Smooth muscle cell (in vitro differentiated cells): ENCODE results near the gene MMP10. TPM values are rescaled to one million over a fixed set of nuclear protein-coding genes. Genes with fewer than 3 reads are reported as not detected.

Experiments used
- DNase-seq: peaks from one replicate; lab custom pipeline; 2025; ENCODE audit not compliant: unreplicated experiment; lab: John Stamatoyannopoulos, UW
- H2AFZ ChIP-seq: fragments of 200-600 bp; sonication (generic); 2 replicates; pipeline ENCODE4 v1.6.0; 2016; ENCODE audit warnings: antibody characterized with exemption, low read depth, mild to moderate bottlenecking
- H3F3A ChIP-seq: fragments of 200-600 bp; sonication (generic); 2 replicates; pipeline ENCODE4 v1.6.0; 2017; ENCODE audit warnings: antibody characterized with exemption, low read depth
- H3K27ac ChIP-seq: fragments of 200-600 bp; sonication (generic); 2 replicates; pipeline ENCODE4 v1.5.1; 2016; ENCODE audit warnings: low read depth, mild to moderate bottlenecking
- H3K27me3 ChIP-seq: fragments of 200-600 bp; sonication (generic); 2 replicates; pipeline ENCODE4 v1.6.1; 2016; ENCODE audit warnings: low read depth, mild to moderate bottlenecking
- H3K36me3 ChIP-seq: fragments of 200-600 bp; sonication (generic); 2 replicates; pipeline ENCODE4 v1.5.1; 2016; ENCODE audit warnings: low read depth
- H3K4me1 ChIP-seq: fragments of 200-600 bp; sonication (generic); 2 replicates; pipeline ENCODE4 v1.5.1; 2016; ENCODE audit warnings: low read depth
- H3K4me2 ChIP-seq: fragments of 200-600 bp; sonication (generic); 2 replicates; pipeline ENCODE4 v1.6.0; 2016; ENCODE audit warnings: mild to moderate bottlenecking
- H3K4me3 ChIP-seq: fragments of 200-600 bp; sonication (generic); 2 replicates; pipeline ENCODE4 v1.5.1; 2016; ENCODE audit warnings: mild to moderate bottlenecking
- H3K79me2 ChIP-seq: fragments of 200-600 bp; sonication (generic); 2 replicates; pipeline ENCODE4 v1.6.0; 2016; ENCODE audit warnings: low read depth, mild to moderate bottlenecking
- H3K9ac ChIP-seq: fragments of 200-600 bp; sonication (generic); 2 replicates; pipeline ENCODE4 v1.6.0; 2016; ENCODE audit warnings: low read depth
- H3K9me3 ChIP-seq: fragments of 200-600 bp; sonication (generic); replicated peaks from 2 replicates; pipeline ENCODE4 v1.5.1; 2016; ENCODE audit warnings: low read depth
- H4K20me1 ChIP-seq: fragments of 200-600 bp; sonication (generic); 2 replicates; pipeline ENCODE4 v1.6.0; 2016; ENCODE audit warnings: low read depth
- WGBS: methylation state at CpG from one replicate; pipeline ENCODE4 v1.1.7; 2016; ENCODE audit warnings: low lambda C conversion rate; 5-methylcytosine and 5-hydroxymethylcytosine counted together
- polyA plus RNA-seq: library from polyadenylated mRNA; unstranded; fragments of >200 nt; fragmentation: Nextera tagmentation; extraction: Ambion mirVana; gene quantifications from 2 replicates; pipeline ENCODE4 v1.2.1, GENCODE V29; 2016
- total RNA-seq: library from RNA; depleted of rRNA; stranded (reverse); fragments of >200 nt; gene quantifications from 2 replicates; pipeline ENCODE4 v1.2.3, GENCODE V29; 2014
- TF ChIP-seq, protein P1 (sequence below): fragments of 200-600 bp; sonication (generic); IDR thresholded peaks from 2 replicates; pipeline ENCODE4 v1.5.1; 2017; ENCODE audit warnings: borderline replicate concordance, mild to moderate bottlenecking, antibody characterized with exemption; ENCODE audit not compliant: insufficient read depth, poor library complexity, severe bottlenecking

MMP10 gene
- total RNA-seq (4.0 and 7.3 TPM in 2 replicates), polyA plus RNA-seq (1.1 and 6.7 TPM in 2 replicates)

DNA sequence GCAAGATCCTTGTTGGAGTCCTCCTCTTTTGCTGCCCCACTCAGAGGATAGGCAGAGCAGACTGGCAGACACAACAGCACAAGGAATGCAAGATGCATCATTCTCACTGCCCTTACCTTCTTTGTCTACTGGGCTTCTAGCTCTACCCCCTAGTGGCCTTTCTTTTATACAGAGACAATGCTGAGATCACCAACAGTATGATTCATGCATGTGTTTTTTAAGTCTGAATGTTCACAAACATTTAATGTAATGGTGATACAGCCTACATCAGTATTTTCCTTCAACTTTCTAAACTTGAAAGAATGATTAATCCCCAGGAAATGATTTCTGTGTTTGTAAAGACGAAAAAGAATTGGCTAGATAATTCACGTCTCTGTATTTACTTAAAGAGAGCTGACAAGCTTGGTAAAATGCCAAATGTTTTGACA, at the start of gene MMP10:
TSS of gene MMP10 (minus strand) at position 138 of the 428 bp plus-strand sequence. CDS start at position 101, 37 bp downstream.
- H2AFZ ChIP-seq, result no peak within 1 kb of the TSS
- no peaks in the 10 kb centered on the region for H3K79me2 ChIP-seq
- no peak for DNase-seq
- H3F3A ChIP-seq, result no peaks in the 10 kb centered on the region
- no peaks in the 10 kb centered on the region for H3K9me3 ChIP-seq
- no peaks in the 10 kb centered on the region for H3K27me3 ChIP-seq
- 14% methylated on average over 2 of the region's 2 CpGs for WGBS
- no peak within 1 kb of the TSS for H3K27ac ChIP-seq
- peak within 1 kb of the TSS; percentile 4 for H3K9ac ChIP-seq
- H3K4me2 ChIP-seq, result peak within 1 kb of the TSS; percentile 63
- TF ChIP-seq, protein P1, sequence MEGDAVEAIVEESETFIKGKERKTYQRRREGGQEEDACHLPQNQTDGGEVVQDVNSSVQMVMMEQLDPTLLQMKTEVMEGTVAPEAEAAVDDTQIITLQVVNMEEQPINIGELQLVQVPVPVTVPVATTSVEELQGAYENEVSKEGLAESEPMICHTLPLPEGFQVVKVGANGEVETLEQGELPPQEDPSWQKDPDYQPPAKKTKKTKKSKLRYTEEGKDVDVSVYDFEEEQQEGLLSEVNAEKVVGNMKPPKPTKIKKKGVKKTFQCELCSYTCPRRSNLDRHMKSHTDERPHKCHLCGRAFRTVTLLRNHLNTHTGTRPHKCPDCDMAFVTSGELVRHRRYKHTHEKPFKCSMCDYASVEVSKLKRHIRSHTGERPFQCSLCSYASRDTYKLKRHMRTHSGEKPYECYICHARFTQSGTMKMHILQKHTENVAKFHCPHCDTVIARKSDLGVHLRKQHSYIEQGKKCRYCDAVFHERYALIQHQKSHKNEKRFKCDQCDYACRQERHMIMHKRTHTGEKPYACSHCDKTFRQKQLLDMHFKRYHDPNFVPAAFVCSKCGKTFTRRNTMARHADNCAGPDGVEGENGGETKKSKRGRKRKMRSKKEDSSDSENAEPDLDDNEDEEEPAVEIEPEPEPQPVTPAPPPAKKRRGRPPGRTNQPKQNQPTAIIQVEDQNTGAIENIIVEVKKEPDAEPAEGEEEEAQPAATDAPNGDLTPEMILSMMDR, result peak; percentile 48
- H3K36me3 ChIP-seq, result no peaks in the 10 kb centered on the region
- H3K4me3 ChIP-seq, result no peak within 1 kb of the TSS
- no peaks in the 10 kb centered on the region for H4K20me1 ChIP-seq
- peaks cover 6% of the 10 kb centered on the region for H3K4me1 ChIP-seq

DNA sequence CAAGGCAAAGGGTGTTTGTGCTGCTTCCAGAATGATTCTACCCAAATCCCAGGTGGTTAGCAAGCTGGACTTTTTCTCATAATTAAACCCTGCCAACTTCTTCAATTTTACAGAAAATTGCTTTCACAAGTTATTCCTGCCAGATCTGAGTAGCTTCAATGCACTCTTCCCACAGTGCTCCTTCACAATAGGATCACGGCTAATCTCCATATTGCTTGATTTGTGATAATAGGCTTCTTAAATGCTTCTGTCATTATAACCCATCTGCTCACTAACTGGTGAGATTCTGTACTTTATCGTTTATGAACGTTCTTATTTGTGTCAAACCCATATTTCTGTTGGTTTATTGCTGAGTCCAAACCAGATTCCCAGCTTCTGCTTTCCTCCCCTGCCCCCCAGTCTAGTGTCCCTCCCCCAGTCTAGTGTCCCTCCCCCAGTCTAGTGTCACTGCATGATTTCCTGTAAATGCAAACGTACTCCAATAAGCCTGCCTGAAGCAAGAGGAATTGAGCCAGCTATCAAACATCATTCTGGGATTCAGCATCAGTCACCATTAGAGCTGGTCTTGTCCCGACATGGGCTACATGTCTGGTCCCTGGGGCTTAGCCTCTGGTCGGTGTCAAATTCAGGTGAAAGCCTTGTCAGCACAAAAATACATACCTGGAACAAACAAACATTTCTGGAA, 49.0 kb upstream of the MMP10 start:
- Histone ChIP-seq H3K4me1 (no peaks in the 10 kb centered on the region), H4K20me1 (no peaks in the 10 kb centered on the region), H3K27me3 (no peaks in the 10 kb centered on the region), H3K9ac (no peak overlapping the region), H3K27ac (no peak overlapping the region), H3K9me3 (no peaks in the 10 kb centered on the region), H3K4me2 (no peak overlapping the region), H3K36me3 (no peaks in the 10 kb centered on the region), H2AFZ (no peak overlapping the region), H3K79me2 (no peaks in the 10 kb centered on the region), H3K4me3 (no peak overlapping the region), H3F3A (no peaks in the 10 kb centered on the region)
- no peak for DNase-seq
- TF ChIP-seq, protein P1, result no peak
- 76% methylated on average over 6 of the region's 6 CpGs for WGBS

DNA sequence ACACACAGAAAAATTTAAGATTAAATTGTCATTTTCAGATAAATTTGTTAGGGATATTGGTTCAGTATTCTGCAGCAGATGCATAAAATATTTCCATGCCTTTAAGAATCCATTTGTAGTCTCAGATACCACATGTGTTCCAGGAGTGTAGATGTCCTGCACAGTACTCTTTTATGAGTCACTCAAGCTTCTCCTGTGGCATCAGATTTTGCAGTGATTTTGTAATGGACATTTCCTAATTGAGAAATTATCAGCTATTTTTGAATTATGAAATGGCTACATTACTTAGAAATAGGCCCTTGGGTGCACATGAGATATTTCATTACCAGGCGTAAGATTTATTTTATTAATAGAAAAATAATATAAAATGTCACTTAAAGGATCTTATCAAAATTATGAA, 44.1 kb upstream of the MMP10 start:
- DNase-seq, result no peak
- TF ChIP-seq, protein P1, result no peak
- H3K27ac ChIP-seq, result no peak overlapping the region
- H3K79me2 ChIP-seq, result no peaks in the 10 kb centered on the region
- WGBS, result 92% methylated on average over 1 of the region's 1 CpG
- no peak overlapping the region for H3K4me2 ChIP-seq
- H3K9me3 ChIP-seq, result no peaks in the 10 kb centered on the region
- no peak overlapping the region for H3K9ac ChIP-seq
- H3F3A ChIP-seq, result no peaks in the 10 kb centered on the region
- H3K36me3 ChIP-seq, result no peaks in the 10 kb centered on the region
- no peak overlapping the region for H2AFZ ChIP-seq
- H3K27me3 ChIP-seq, result peaks cover 5% of the 10 kb centered on the region
- no peak overlapping the region for H3K4me3 ChIP-seq
- no peaks in the 10 kb centered on the region for H3K4me1 ChIP-seq
- H4K20me1 ChIP-seq, result no peaks in the 10 kb centered on the region

DNA sequence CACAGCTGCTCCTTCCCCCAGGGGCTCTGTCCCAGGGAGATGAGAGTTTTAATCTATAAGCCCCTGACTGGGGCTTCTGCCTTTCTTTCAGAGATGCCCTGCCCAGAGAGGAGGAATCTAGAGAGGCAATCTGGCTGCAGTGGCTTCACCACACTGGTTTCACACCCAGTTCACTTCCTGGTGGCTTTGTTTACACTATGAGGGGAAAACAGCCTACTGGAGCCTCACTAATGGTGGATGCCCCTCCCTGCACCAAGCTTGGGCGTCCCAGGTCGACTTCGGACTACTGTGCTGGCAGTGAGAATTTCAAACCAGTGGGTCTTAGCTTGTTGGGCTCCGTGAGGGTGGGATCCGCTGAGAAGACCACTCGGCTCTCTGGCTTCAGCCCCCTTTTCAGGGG, 39.1 kb upstream of the MMP10 start:
- TF ChIP-seq, protein P1, result no peak
- 79% methylated on average over 6 of the region's 6 CpGs for WGBS

More for the DNA sequence above, 39.1 kb upstream of the MMP10 start:
- Histone ChIP-seq H3K36me3 (no peaks in the 10 kb centered on the region), H3K9ac (no peak overlapping the region), H2AFZ (no peak overlapping the region), H3K4me2 (no peak overlapping the region), H3K4me3 (no peak overlapping the region), H3K9me3 (no peaks in the 10 kb centered on the region), H3K4me1 (no peaks in the 10 kb centered on the region), H4K20me1 (no peaks in the 10 kb centered on the region), H3K79me2 (no peaks in the 10 kb centered on the region), H3K27me3 (peaks cover 5% of the 10 kb centered on the region), H3F3A (no peaks in the 10 kb centered on the region), H3K27ac (no peak overlapping the region)
- DNase-seq, result no peak
